SK-N-SH treated with all-trans-retinoic acid at 6 μM for 48 hours (cell line): ENCODE measurements around the gene TIAM1.

Source experiments
- PATZ1 ChIP-seq: fragments of 250-450 bp; sonication (Bioruptor Pico); IDR thresholded peaks from 2 replicates; pipeline ENCODE4 v1.8.0; 2020; ENCODE audit warnings: mild to moderate bottlenecking, moderate library complexity, borderline replicate concordance
- SNAI2 ChIP-seq: fragments of 250-450 bp; sonication (Bioruptor Pico); IDR thresholded peaks from 2 replicates; pipeline ENCODE4 v1.5.0; 2020; ENCODE audit warnings: mild to moderate bottlenecking, moderate library complexity
- TCF4 ChIP-seq: fragments of 250-450 bp; sonication (Bioruptor Pico); IDR thresholded peaks from 2 replicates; pipeline ENCODE4 v1.8.0; 2021; ENCODE audit warnings: mild to moderate bottlenecking, moderate library complexity, borderline replicate concordance
- TOX ChIP-seq: fragments of 250-450 bp; sonication (Bioruptor Pico); IDR thresholded peaks from 2 replicates; pipeline ENCODE4 v1.8.0; 2021; ENCODE audit warnings: mild to moderate bottlenecking, moderate library complexity, borderline replicate concordance
- ZNF70 ChIP-seq: fragments of 450-650 bp; formaldehyde crosslinking; IDR thresholded peaks from 2 replicates; pipeline ENCODE4 v1.5.0; 2020; ENCODE audit warnings: mild to moderate bottlenecking, moderate library complexity

- TF ChIP-seq TCF4 (CRISPR knock-in tag) (no peak), TOX (CRISPR knock-in tag) (no peak), ZNF70 (CRISPR knock-in tag) (no peak), PATZ1 (CRISPR knock-in tag) (no peak), SNAI2 (CRISPR knock-in tag) (no peak)
Observed at GRCh38 chr21:31295676-31296075, 48.4 kb downstream of the TIAM1 start.
